DOHH2 (cell line): ENCODE data around the gene IMP3.

Source experiments
- H3F3A ChIP-seq: fragments of 200-600 bp; sonication (generic), shearing (Covaris generic); 2 replicates; pipeline ENCODE4 v1.6.0; 2016; ENCODE audit warnings: antibody characterized with exemption, mild to moderate bottlenecking; ENCODE audit not compliant: control insufficient read depth, insufficient read depth
- H3K27ac ChIP-seq: fragments of 200-600 bp; sonication (generic); 2 replicates; pipeline ENCODE4 v1.5.1; 2014; ENCODE audit warnings: low read depth, mild to moderate bottlenecking, low read length, moderate library complexity
- H3K27me3 ChIP-seq: fragments of 200-600 bp; sonication (generic); 2 replicates; pipeline ENCODE4 v1.6.1; 2014; ENCODE audit warnings: mild to moderate bottlenecking, low read length, mixed read lengths; ENCODE audit not compliant: control insufficient read depth
- H3K36me3 ChIP-seq: fragments of 200-600 bp; sonication (generic); 2 replicates; pipeline ENCODE4 v1.6.1; 2014; ENCODE audit warnings: mild to moderate bottlenecking, low read length, moderate library complexity, mixed read lengths; ENCODE audit not compliant: control insufficient read depth
- H3K4me1 ChIP-seq: fragments of 200-600 bp; sonication (generic); 2 replicates; pipeline ENCODE4 v1.6.1; 2014; ENCODE audit warnings: mild to moderate bottlenecking, low read length, mixed read lengths; ENCODE audit not compliant: control insufficient read depth
- H3K4me2 ChIP-seq: fragments of 200-600 bp; sonication (generic); 2 replicates; pipeline ENCODE4 v1.6.0; 2014; ENCODE audit warnings: mild to moderate bottlenecking, low read length, moderate library complexity
- H3K4me3 ChIP-seq: fragments of 200-600 bp; sonication (generic); 2 replicates; pipeline ENCODE4 v1.5.1; 2014; ENCODE audit warnings: mild to moderate bottlenecking, low read length, mixed read lengths
- H3K79me2 ChIP-seq: fragments of 200-600 bp; sonication (generic); 2 replicates; pipeline ENCODE4 v1.6.1; 2014; ENCODE audit warnings: mild to moderate bottlenecking, low read length, mixed read lengths; ENCODE audit not compliant: control insufficient read depth
- H3K9me2 ChIP-seq: fragments of 200-600 bp; sonication (generic); replicated peaks from 2 replicates; pipeline ENCODE4 v1.6.1; 2014; ENCODE audit warnings: mild to moderate bottlenecking, low read length, mixed read lengths; ENCODE audit not compliant: control insufficient read depth
- H3K9me3 ChIP-seq: fragments of 200-600 bp; sonication (generic); 2 replicates; pipeline ENCODE4 v1.6.1; 2014; ENCODE audit warnings: antibody characterized with exemption, low read length, mixed read lengths; ENCODE audit not compliant: control insufficient read depth, insufficient read depth
- H4K20me1 ChIP-seq: fragments of 200-600 bp; sonication (generic); 2 replicates; pipeline ENCODE4 v1.6.0; 2014; ENCODE audit warnings: low read depth, mild to moderate bottlenecking, antibody characterized with exemption, low read length, moderate library complexity; ENCODE audit not compliant: control insufficient read depth, insufficient read depth
- EZH2phosphoT487 ChIP-seq: fragments of 200-600 bp; sonication (generic); IDR thresholded peaks from 2 replicates; pipeline ENCODE4 v1.6.1; 2017; ENCODE audit warnings: borderline replicate concordance, mild to moderate bottlenecking, antibody characterized with exemption, low read length, moderate library complexity, mixed read lengths
- TF ChIP-seq, protein P1 (sequence below): fragments of 200-600 bp; sonication (generic); IDR thresholded peaks from one replicate; pipeline ENCODE4 v1.5.1; 2014; ENCODE audit warnings: antibody characterized with exemption, mild to moderate bottlenecking, low read depth, low read length; ENCODE audit not compliant: poor library complexity, severe bottlenecking

Gene IMP3

DNA sequence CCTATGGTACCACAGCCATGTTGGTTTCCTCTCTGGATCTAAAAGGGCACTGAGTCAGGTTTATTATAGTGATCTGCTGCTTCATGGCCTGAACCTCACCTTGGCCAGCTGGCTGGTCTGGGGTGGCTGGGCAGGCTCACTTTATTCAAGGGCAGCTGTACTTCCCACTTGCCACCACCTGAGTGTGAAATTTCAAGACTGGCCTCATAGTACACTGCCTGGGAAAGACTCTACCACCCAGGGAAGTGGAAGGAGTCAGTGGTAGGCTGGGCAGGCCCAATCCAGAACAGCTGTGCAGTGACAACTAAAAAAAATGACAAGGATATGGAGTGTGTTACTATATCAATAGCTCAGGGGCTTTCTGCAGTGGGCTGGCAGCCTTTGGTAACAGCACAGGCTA lies 23.3 kb downstream of the IMP3 start:
- Histone ChIP-seq H3K27me3 (no peaks in the 10 kb centered on the region), H3K36me3 (peaks cover 52% of the 10 kb centered on the region), H4K20me1 (no peaks in the 10 kb centered on the region), H3K27ac (no peak overlapping the region), H3K9me3 (no peaks in the 10 kb centered on the region), H3K4me3 (no peak overlapping the region), H3K4me1 (no peaks in the 10 kb centered on the region), H3K79me2 (no peaks in the 10 kb centered on the region), H3K9me2 (no peaks in the 10 kb centered on the region), H3K4me2 (no peak overlapping the region), H3F3A (0 out of 2 replicates have a peak, but pooled peaks cover 4% of the 10 kb centered on the region)
- TF ChIP-seq EZH2phosphoT487, result no peak
- TF ChIP-seq, protein P1, sequence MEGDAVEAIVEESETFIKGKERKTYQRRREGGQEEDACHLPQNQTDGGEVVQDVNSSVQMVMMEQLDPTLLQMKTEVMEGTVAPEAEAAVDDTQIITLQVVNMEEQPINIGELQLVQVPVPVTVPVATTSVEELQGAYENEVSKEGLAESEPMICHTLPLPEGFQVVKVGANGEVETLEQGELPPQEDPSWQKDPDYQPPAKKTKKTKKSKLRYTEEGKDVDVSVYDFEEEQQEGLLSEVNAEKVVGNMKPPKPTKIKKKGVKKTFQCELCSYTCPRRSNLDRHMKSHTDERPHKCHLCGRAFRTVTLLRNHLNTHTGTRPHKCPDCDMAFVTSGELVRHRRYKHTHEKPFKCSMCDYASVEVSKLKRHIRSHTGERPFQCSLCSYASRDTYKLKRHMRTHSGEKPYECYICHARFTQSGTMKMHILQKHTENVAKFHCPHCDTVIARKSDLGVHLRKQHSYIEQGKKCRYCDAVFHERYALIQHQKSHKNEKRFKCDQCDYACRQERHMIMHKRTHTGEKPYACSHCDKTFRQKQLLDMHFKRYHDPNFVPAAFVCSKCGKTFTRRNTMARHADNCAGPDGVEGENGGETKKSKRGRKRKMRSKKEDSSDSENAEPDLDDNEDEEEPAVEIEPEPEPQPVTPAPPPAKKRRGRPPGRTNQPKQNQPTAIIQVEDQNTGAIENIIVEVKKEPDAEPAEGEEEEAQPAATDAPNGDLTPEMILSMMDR, result no peak

DNA sequence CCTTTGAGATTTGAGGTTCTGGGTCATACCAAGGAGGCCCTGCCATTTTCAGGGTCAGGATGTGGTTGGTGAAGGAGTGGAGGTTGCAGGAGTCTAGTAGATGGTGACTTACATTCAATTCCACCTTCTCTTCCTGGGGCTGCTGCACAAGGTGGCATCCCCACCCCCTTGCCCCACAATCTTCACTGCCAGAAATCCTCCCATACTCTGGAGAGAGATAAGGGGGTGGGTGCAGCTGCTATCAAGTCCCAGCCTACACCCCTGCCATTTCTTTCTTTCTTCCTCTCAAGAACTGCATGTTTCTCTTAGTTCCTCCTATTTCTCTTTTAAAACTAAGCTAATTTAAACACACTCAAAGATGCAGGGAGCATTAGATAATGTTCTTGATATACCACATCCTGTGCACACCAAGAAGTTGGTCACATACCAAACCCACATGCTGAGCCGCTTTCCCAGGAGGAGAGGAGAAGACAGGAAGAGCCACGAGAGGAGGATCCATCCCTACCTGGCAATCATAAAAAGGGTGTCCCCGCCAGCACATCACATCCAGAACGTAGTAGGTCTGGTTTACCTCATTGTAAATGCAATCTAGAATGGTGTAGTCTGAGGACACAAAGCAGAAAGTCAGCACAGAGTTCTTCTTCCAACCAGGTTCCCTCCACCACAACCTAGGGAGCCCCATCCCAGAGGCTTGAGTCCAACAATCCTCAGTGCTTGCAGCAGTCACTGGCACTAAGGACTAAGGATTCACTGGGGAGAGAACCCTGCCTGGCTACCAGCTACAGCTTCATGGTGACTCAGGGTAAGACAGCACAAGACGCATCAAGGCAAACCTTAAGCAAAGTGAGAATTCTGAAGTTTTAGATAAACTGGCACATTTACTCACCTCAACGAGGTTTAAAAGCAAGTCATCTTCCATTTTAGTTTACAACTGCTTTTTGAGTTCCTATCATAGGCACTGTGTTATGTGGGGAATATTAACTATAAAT lies 33.0 kb downstream of the IMP3 start:
- H3K27ac ChIP-seq, result no peak overlapping the region
- no peaks in the 10 kb centered on the region for H3F3A ChIP-seq
- H3K79me2 ChIP-seq, result no peaks in the 10 kb centered on the region
- no peaks in the 10 kb centered on the region for H3K27me3 ChIP-seq
- no peaks in the 10 kb centered on the region for H4K20me1 ChIP-seq
- H3K4me2 ChIP-seq, result no peak overlapping the region
- TF ChIP-seq, protein P1, result no peak
- no peak for TF ChIP-seq EZH2phosphoT487
- no peaks in the 10 kb centered on the region for H3K4me1 ChIP-seq
- no peak overlapping the region for H3K4me3 ChIP-seq
- H3K36me3 ChIP-seq, result peaks cover 42% of the 10 kb centered on the region
- no peaks in the 10 kb centered on the region for H3K9me2 ChIP-seq
- no peaks in the 10 kb centered on the region for H3K9me3 ChIP-seq

DNA sequence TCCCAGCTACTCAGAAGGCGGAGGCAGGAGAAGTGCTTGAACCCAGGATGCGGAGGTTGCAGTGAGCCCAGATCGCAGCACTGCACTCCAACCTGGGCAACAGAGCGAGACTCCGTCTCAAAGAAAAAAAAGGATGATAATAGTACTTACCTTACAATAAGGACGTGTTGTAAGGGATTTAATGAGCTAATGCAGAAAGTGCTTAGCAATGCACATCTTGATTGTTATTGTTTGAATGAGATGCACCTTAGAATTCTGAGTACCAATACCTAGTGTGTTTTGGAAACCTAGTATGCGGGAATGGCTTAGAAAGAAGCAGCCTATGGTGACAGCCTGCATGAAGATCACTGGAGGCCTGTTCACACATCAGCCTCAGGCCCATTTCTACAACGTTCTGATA lies 34.0 kb downstream of the IMP3 start:
- no peaks in the 10 kb centered on the region for H3K79me2 ChIP-seq
- no peak for TF ChIP-seq EZH2phosphoT487
- TF ChIP-seq, protein P1, result no peak
- H3K9me3 ChIP-seq, result no peaks in the 10 kb centered on the region
- H3K4me3 ChIP-seq, result no peak overlapping the region
- H3K9me2 ChIP-seq, result no peaks in the 10 kb centered on the region
- no peak overlapping the region for H3K4me2 ChIP-seq
- H3K27ac ChIP-seq, result no peak overlapping the region
- H3K36me3 ChIP-seq, result peaks cover 45% of the 10 kb centered on the region
- H3F3A ChIP-seq, result no peaks in the 10 kb centered on the region
- no peaks in the 10 kb centered on the region for H4K20me1 ChIP-seq
- no peaks in the 10 kb centered on the region for H3K27me3 ChIP-seq
- no peaks in the 10 kb centered on the region for H3K4me1 ChIP-seq
